Neural progenitor cell (in vitro differentiated cells): ENCODE results near the gene TF. TPM values are rescaled to one million over a fixed set of nuclear protein-coding genes. Genes with fewer than 3 reads are reported as not detected.

Experiments
- DNase-seq: peaks from one replicate; pipeline ENCODE4 v3.0.0-alpha.2; 2016; ENCODE audit warnings: low spot score
- H2AFZ ChIP-seq: fragments of 200-600 bp; sonication (generic); replicated peaks from 2 replicates; pipeline ENCODE4 v1.6.1; 2016; ENCODE audit warnings: antibody characterized with exemption
- H3F3A ChIP-seq: fragments of 200-600 bp; sonication (generic); 2 replicates; pipeline ENCODE4 v1.6.1; 2016; ENCODE audit warnings: antibody characterized with exemption, low read depth
- H3K27ac ChIP-seq: fragments of 200-600 bp; sonication (generic); 2 replicates; pipeline ENCODE4 v1.5.1; 2016; ENCODE audit warnings: mild to moderate bottlenecking
- H3K27me3 ChIP-seq: fragments of 200-600 bp; sonication (generic); 2 replicates; pipeline ENCODE4 v1.6.1; 2016; ENCODE audit warnings: mild to moderate bottlenecking, moderate library complexity
- H3K36me3 ChIP-seq: fragments of 200-600 bp; sonication (generic); 2 replicates; pipeline ENCODE4 v1.5.1; 2016
- H3K4me1 ChIP-seq: fragments of 200-600 bp; sonication (generic); 2 replicates; pipeline ENCODE4 v1.6.1; 2016; ENCODE audit warnings: mixed run types
- H3K4me2 ChIP-seq: fragments of 200-600 bp; sonication (generic); 2 replicates; pipeline ENCODE4 v1.6.1; 2016
- H3K4me3 ChIP-seq: fragments of 200-600 bp; sonication (generic); 2 replicates; pipeline ENCODE4 v1.5.1; 2016
- H3K79me2 ChIP-seq: fragments of 200-600 bp; sonication (generic); 2 replicates; pipeline ENCODE4 v1.6.1; 2016; ENCODE audit warnings: low read depth
- H3K9ac ChIP-seq: fragments of 200-600 bp; sonication (generic); 2 replicates; pipeline ENCODE4 v1.6.1; 2016
- H3K9me3 ChIP-seq: fragments of 200-600 bp; sonication (generic); 2 replicates; pipeline ENCODE4 v1.5.1; 2016; ENCODE audit warnings: low read depth
- H4K20me1 ChIP-seq: fragments of 200-600 bp; sonication (generic); 2 replicates; pipeline ENCODE4 v1.6.1; 2016; ENCODE audit warnings: low read depth
- H3K27ac Mint-ChIP-seq: 3 replicates; pipeline ENCODE4 v1.8.0; 2021; ENCODE audit warnings: mixed read lengths
- H3K27me3 Mint-ChIP-seq: 2 replicates; pipeline ENCODE4 v1.8.0; 2022; ENCODE audit warnings: low read depth, mild to moderate bottlenecking, inconsistent platforms, moderate library complexity, mixed read lengths; ENCODE audit not compliant: insufficient read depth
- H3K36me3 Mint-ChIP-seq: 3 replicates; pipeline ENCODE4 v1.8.0; 2021; ENCODE audit warnings: mixed read lengths
- H3K4me1 Mint-ChIP-seq: 3 replicates; pipeline ENCODE4 v1.8.0; 2021; ENCODE audit warnings: mixed read lengths
- H3K4me3 Mint-ChIP-seq: 3 replicates; pipeline ENCODE4 v1.8.0; 2021; ENCODE audit warnings: mild to moderate bottlenecking, moderate library complexity, mixed read lengths
- H3K9me3 Mint-ChIP-seq: 3 replicates; pipeline ENCODE4 v1.8.0; 2020; ENCODE audit warnings: mixed read lengths
- CTCF ChIP-seq: fragments of 200-600 bp; sonication (generic); IDR thresholded peaks from 2 replicates; pipeline ENCODE4 v1.5.1; 2017; ENCODE audit warnings: antibody characterized with exemption, mild to moderate bottlenecking
- EZH2 ChIP-seq: fragments of 200-600 bp; sonication (generic); IDR thresholded peaks from 2 replicates; pipeline ENCODE4 v1.6.1; 2017; ENCODE audit warnings: antibody characterized with exemption, mild to moderate bottlenecking, moderate library complexity
- EZH2phosphoT487 ChIP-seq: fragments of 200-600 bp; sonication (generic); IDR thresholded peaks from 2 replicates; pipeline ENCODE4 v1.6.1; 2017; ENCODE audit warnings: antibody characterized with exemption
- total RNA-seq: library from RNA; depleted of rRNA; stranded (reverse); fragments of >200 nt; gene quantifications from 2 replicates; pipeline ENCODE4 v1.2.3, GENCODE V29; 2015; ENCODE audit warnings: low replicate concordance

Gene TF
- total RNA-seq, 1 donor from 2014 or later: 0.77 TPM

- Histone ChIP-seq H3K27ac (no peak overlapping the region), H2AFZ (no peak overlapping the region), H3F3A (no peaks in the 10 kb centered on the region), H3K9me3 (no peaks in the 10 kb centered on the region), H3K79me2 (no peaks in the 10 kb centered on the region), H3K27me3 (no peaks in the 10 kb centered on the region), H4K20me1 (no peaks in the 10 kb centered on the region), H3K4me2 (no peak overlapping the region), H3K4me1 (no peaks in the 10 kb centered on the region), H3K9ac (no peak overlapping the region), H3K36me3 (no peaks in the 10 kb centered on the region), H3K4me3 (no peak overlapping the region)
- peaks cover 9% of the 10 kb centered on the region for H3K4me1 Mint-ChIP-seq
- no peak for TF ChIP-seq EZH2phosphoT487
- no peak for TF ChIP-seq EZH2
- TF ChIP-seq CTCF: no peak
- H3K9me3 Mint-ChIP-seq: no peaks in the 10 kb centered on the region
- no peak for DNase-seq
- no peaks in the 10 kb centered on the region for H3K27me3 Mint-ChIP-seq
- no peak overlapping the region for H3K4me3 Mint-ChIP-seq
- no peaks in the 10 kb centered on the region for H3K36me3 Mint-ChIP-seq
- H3K27ac Mint-ChIP-seq: no peak overlapping the region
Measured at GRCh38 chr3:133744241-133744640, 2.0 kb upstream of the TF start.

GRCh38 chr3:133745108-133745507 is 1.1 kb upstream of the TF start:
- Mint-ChIP-seq H3K27ac (no peak overlapping the region), H3K27me3 (peaks cover 2% of the 10 kb centered on the region), H3K9me3 (no peaks in the 10 kb centered on the region), H3K4me3 (no peak overlapping the region), H3K4me1 (peaks cover 9% of the 10 kb centered on the region), H3K36me3 (no peaks in the 10 kb centered on the region)
- Histone ChIP-seq H3K27me3 (no peaks in the 10 kb centered on the region), H2AFZ (no peak overlapping the region), H3K9me3 (no peaks in the 10 kb centered on the region), H3K27ac (no peak overlapping the region), H4K20me1 (no peaks in the 10 kb centered on the region), H3K4me3 (no peak overlapping the region), H3K79me2 (no peaks in the 10 kb centered on the region), H3K9ac (no peak overlapping the region), H3K4me1 (no peaks in the 10 kb centered on the region), H3F3A (no peaks in the 10 kb centered on the region), H3K36me3 (no peaks in the 10 kb centered on the region), H3K4me2 (no peak overlapping the region)
- DNase-seq: no peak
- no peak for TF ChIP-seq CTCF
- no peak for TF ChIP-seq EZH2
- TF ChIP-seq EZH2phosphoT487: no peak

- H3K9ac ChIP-seq: no peak overlapping the region
- Mint-ChIP-seq H3K4me1 (peaks cover 9% of the 10 kb centered on the region), H3K27me3 (peaks cover 2% of the 10 kb centered on the region), H3K36me3 (no peaks in the 10 kb centered on the region), H3K9me3 (no peaks in the 10 kb centered on the region), H3K27ac (no peak overlapping the region), H3K4me3 (no peak overlapping the region)
- no peaks in the 10 kb centered on the region for H3K4me1 ChIP-seq
- H3F3A ChIP-seq: no peaks in the 10 kb centered on the region
- no peaks in the 10 kb centered on the region for H4K20me1 ChIP-seq
- no peak for TF ChIP-seq EZH2
- TF ChIP-seq EZH2phosphoT487: no peak
- TF ChIP-seq CTCF: no peak
- no peaks in the 10 kb centered on the region for H3K27me3 ChIP-seq
- no peak overlapping the region for H3K27ac ChIP-seq
- no peak overlapping the region for H3K4me3 ChIP-seq
- H2AFZ ChIP-seq: no peak overlapping the region
- no peak overlapping the region for H3K4me2 ChIP-seq
- H3K36me3 ChIP-seq: no peaks in the 10 kb centered on the region
- no peaks in the 10 kb centered on the region for H3K79me2 ChIP-seq
- H3K9me3 ChIP-seq: no peaks in the 10 kb centered on the region
- no peak for DNase-seq
Measured at GRCh38 chr3:133746712-133747066, 496 bp downstream of the TF start.

- Mint-ChIP-seq H3K9me3 (no peaks in the 10 kb centered on the region), H3K36me3 (no peaks in the 10 kb centered on the region), H3K27ac (no peak overlapping the region), H3K27me3 (peaks cover 2% of the 10 kb centered on the region), H3K4me1 (peaks cover 6% of the 10 kb centered on the region), H3K4me3 (no peak overlapping the region)
- Histone ChIP-seq H3F3A (no peaks in the 10 kb centered on the region), H4K20me1 (no peaks in the 10 kb centered on the region), H2AFZ (no peak overlapping the region), H3K9me3 (no peaks in the 10 kb centered on the region), H3K4me1 (no peaks in the 10 kb centered on the region), H3K4me3 (no peak overlapping the region), H3K79me2 (no peaks in the 10 kb centered on the region), H3K27ac (no peak overlapping the region), H3K27me3 (no peaks in the 10 kb centered on the region), H3K9ac (no peak overlapping the region), H3K4me2 (no peak overlapping the region), H3K36me3 (no peaks in the 10 kb centered on the region)
- DNase-seq: no peak
- no peak for TF ChIP-seq EZH2phosphoT487
- TF ChIP-seq CTCF: no peak
- no peak for TF ChIP-seq EZH2
Measured at GRCh38 chr3:133747373-133747772, 1.2 kb downstream of the TF start.
